HL-60 (cell line): ENCODE measurements around the gene UNC93A.
"Not testable (repeated sequence)": the region's sequence is repeated elsewhere in the genome, so short reads cannot be mapped to it uniquely, and the experiment has no call there.

Experiments used
- CTCF ChIP-seq: IDR thresholded peaks from one replicate; pipeline ENCODE4 v1.5.1; 2011; ENCODE audit warnings: low read length, control low read depth, inconsistent platforms; ENCODE audit not compliant: insufficient read depth
- POLR2AphosphoS5 ChIP-seq: IDR thresholded peaks from 2 replicates; pipeline ENCODE4 v1.6.1; 2012; ENCODE audit warnings: low read depth
- REST ChIP-seq: IDR thresholded peaks from 2 replicates; pipeline ENCODE4 v1.6.1; 2012; ENCODE audit warnings: low read depth; ENCODE audit not compliant: insufficient replicate concordance

GRCh38 chr6:167358394-167358793, 67.3 kb downstream of the UNC93A start:
- not testable (repeated sequence) for TF ChIP-seq CTCF, REST, POLR2AphosphoS5
